Suppressor macrophage treated with lipopolysaccharide for 4 hours (primary cell): Measurements from ENCODE around the gene DGKQ.
"Not testable (repeated sequence)": the region's sequence is repeated elsewhere in the genome, so short reads cannot be mapped to it uniquely, and the experiment has no call there.

Source experiments
- DNase-seq: peaks from one replicate; pipeline ENCODE4 v3.0.0-alpha.2; 2020

Gene DGKQ

GRCh38 chr4:1010395-1011021 lies 37.1 kb upstream of the DGKQ start:
- peak; percentile 85 for DNase-seq

DNA sequence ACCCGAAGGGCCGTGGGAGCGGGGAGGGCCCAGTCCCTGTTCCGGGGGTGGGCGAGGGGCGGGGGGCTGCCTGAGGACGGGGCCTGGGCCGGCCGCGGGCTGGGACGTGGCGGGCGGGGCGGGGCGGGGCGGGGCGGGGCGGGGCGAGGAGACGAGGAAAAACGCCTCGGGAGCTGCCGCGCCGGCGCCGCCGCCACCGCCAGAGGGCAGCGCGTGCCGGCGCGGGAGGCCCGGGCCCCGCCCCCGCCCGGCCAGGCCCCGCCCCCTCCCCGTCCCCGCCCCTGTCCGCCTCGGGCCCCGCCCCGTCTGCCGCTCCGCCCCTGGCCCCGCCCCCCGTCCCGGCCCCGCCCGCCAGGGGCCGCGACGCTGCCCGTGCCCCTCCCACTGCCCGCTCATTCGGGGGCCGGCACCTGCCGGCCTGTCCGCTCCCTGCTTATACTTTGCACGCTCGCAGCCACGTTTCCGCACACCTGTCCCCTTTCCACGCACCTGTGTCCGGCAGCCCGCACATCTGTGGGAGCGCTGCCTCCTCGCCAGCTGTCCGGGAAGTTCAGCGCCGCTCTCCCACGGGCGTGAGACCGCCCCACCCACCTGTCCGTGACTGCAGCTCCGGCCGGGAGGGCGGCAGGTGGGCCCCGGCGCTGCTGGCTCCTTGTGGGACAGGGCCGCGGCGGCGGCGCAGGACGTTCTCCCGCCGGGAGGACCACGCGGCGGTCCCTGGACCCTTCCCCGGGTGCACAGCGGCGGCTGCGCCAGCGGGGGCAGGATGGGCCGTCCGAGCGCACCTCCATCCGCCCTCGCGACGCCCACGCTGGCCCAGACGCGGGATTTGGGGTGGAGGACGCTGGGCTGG lies 36.4 kb upstream of the DGKQ start:
- DNase-seq: peak; percentile 86

DNA sequence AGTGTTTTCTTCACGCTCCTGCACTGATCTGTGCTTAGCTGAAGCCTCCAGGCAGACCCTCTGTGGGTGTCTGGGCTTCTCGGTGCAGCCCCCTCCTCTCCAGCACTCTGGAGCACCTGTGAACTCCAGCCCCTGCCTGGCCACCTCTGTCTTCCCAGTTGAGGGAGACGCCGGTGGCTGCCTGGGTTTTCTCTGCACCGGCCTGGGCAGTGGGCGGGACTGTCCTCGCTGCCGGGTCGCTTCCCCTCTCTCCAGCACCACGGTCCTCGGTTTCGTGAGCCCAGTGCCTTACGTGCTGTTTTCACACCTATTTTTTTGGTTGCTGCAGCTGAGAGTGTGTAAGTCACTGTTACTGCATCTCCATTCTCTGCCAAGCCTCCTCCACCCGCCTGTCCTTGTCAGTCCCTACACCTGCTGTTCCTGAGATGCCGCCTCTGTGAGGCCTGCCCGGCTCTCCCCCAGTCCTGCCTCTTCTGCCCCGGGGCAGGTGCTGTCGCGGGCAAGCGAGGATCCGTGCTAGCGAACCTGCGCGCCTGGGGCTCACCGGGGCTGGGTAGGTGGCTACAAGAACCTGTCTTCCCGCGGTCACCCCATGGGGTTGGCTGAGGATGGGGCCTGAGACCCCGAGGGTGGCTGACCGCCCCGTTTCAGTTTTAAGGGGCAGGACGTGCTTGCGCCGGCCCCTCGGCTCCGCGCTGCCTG lies 35.6 kb upstream of the DGKQ start:
- DNase-seq: peak; percentile 14

DNA sequence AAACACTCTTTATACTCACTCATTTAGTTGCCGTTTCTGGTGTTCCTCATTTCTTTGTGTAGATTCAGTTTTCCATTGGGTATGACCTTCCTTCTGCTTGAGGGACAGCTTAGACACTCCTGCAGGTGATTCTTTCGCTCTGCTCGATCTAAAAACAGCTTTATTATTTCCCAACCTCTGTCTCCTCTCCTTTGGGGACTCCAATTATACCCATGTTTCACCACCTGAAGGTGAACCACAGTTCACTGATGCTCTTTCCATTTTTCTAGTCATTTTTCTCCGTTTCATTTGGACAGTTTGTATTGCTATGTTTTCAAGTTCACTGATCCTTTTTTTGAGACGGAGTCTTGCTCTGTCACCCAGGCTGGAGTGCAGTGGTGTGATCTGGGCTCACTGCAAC lies 33.5 kb upstream of the DGKQ start:
- DNase-seq: no peak

DNA sequence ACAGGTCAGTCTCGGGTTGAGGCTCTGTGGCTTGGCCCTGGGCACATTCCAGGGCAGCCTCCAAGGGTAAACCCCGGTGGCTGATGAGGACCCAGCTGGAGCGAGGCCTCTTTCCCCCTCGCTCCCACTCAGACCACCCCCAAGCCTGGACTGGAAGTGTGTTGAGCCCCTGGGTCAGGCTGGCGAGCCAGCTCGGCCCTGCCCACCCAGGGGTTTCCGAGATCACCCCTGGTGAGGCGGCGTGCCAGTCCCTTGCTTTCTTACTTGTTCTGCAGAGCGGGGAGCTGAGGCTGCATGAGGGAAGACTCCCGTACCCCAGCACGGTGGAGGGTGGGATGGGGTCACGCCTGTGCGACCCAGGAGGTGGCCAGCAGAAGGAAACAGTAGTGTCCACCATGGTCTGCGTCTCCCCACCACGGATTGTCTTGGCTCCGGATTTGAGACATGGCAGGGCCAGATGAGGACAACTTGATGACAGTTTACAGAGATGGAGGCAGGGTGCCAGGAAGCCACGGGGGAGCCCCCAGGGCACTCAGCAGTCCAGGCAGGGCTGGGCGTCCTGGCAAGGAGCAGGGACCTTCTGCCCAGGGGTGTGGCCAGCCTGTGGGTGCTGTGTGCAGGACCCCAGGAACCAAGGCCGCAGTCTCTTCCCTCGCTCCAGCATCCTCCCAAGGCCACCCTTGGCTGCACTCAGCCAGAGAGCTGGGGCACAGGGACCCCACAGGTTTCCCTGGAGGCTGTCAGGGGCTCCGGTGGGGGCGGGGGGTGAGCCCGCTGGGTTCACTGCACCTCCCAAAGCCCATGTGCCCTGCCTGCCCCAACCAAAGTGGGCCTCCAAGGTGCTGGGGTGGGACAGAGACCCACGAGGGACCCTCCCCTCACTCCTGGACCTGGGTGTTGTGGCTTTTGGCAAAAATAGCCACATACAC lies 31.5 kb upstream of the DGKQ start:
- DNase-seq: no peak

GRCh38 chr4:1004071-1004418 lies 30.7 kb upstream of the DGKQ start:
- DNase-seq: no peak

GRCh38 chr4:1003271-1004070 lies 30.1 kb upstream of the DGKQ start:
- no peak for DNase-seq

GRCh38 chr4:1002631-1003251 lies 29.4 kb upstream of the DGKQ start:
- no peak for DNase-seq

GRCh38 chr4:1002131-1002630 lies 28.8 kb upstream of the DGKQ start:
- DNase-seq: peak; percentile 19

GRCh38 chr4:1001561-1002130 lies 28.3 kb upstream of the DGKQ start:
- no peak for DNase-seq

DNA sequence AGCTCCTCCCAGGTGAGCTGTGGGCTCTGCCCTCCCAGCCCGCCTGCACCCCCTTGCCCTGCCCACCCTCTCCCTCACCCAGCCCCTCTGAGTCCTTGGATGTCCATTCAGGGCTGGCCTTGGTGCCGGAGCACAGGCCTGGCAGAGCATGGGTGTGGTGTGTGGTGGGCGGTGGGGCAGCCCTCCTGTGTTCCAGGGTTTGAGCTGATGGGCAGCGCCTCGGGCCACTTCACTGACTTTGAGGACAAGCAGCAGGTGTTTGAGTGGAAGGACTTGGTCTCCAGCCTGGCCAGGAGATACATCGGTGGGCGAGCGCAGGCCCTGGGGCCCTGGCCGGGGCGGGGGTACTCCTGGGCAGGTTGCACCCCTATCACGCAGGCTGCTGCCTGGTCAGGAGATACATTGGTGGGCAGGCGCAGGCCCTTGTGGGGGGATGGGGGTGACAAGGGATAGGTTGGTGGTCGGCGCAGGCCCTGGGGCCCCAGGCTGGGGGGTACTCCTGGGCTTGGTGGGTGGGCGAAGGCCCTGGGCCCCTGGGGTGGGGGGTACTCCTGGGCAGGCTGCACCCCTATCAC lies 27.4 kb upstream of the DGKQ start:
- DNase-seq: no peak

DNA sequence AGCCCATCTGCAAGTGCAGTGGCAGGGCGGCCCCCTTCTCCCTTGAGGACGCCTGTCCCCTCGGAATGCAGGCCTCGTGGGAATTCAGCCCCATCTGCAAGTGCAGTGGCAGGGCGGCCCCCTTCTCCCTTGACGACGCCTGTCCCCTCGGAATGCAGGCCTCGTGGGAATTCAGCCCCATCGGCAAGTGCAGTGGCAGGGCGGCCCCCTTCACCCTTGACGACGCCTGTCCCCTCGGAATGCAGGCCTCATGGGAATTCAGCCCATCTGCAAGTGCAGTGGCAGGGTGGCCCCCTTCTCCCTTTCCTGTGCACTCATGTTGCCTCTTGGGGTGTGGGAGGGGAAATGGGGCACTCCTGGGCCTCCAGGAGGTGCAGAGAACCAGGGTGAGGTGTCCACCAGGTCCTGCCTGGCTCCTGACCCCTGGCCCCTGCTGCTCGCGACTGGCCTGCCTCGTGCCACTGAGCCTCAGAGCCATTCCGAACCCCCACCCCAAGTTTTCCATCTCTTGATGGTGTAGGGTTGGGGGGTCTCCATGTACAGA lies 26.6 kb upstream of the DGKQ start:
- no peak for DNase-seq

DNA sequence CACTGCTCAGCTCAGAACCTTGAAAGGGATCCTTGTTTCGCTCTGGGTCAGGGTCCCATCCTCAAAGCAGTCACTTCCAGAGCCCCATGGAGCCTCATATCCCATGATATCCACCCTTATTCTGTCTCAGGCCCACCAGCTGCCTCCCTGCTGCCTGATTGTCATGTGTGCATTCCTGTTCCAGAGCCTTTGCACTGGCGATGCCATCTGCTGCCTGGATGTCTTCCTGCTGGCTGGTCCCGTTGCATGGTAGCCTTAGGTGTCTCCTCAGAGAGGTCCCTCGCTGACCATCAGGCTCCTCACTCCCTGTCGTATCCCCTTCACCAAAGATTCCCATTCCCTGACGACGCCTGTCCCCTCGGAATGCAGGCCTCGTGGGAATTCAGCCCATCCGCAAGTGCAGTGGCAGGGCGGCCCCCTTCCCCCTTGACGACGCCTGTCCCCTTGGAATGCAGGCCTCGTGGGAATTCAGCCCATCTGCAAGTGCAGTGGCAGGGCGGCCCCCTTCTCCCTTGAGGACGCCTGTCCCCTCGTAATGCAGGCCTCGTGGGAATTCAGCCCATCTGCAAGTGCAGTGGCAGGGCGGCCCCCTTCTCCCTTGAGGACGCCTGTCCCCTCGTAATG lies 26.0 kb upstream of the DGKQ start:
- DNase-seq: not testable (repeated sequence)

- no peak for DNase-seq
These were observed 24.8 kb upstream of the DGKQ start for GRCh38 chr4:998096-998691.

- no peak for DNase-seq
These were observed 24.2 kb upstream of the DGKQ start for GRCh38 chr4:997375-998071.

DNA sequence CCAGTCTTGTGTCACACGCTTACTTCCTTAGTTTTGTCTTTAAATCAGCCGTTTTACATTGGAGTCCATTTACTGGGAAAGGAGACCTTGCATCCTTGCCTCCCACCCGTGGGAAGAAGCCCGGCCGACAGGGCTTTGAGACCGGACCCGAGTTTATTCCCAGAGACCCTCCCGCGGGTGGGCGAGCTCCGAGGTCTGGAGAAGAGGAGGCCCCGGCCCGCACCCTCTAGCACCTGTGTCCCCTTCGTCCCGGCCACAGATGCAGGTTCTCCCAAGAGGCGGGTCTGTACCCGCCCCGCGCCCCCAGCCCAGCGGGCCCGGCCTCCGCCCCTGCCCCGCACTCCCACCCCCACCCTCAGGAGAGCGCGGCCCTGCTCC lies 23.6 kb upstream of the DGKQ start:
- no peak for DNase-seq

DNA sequence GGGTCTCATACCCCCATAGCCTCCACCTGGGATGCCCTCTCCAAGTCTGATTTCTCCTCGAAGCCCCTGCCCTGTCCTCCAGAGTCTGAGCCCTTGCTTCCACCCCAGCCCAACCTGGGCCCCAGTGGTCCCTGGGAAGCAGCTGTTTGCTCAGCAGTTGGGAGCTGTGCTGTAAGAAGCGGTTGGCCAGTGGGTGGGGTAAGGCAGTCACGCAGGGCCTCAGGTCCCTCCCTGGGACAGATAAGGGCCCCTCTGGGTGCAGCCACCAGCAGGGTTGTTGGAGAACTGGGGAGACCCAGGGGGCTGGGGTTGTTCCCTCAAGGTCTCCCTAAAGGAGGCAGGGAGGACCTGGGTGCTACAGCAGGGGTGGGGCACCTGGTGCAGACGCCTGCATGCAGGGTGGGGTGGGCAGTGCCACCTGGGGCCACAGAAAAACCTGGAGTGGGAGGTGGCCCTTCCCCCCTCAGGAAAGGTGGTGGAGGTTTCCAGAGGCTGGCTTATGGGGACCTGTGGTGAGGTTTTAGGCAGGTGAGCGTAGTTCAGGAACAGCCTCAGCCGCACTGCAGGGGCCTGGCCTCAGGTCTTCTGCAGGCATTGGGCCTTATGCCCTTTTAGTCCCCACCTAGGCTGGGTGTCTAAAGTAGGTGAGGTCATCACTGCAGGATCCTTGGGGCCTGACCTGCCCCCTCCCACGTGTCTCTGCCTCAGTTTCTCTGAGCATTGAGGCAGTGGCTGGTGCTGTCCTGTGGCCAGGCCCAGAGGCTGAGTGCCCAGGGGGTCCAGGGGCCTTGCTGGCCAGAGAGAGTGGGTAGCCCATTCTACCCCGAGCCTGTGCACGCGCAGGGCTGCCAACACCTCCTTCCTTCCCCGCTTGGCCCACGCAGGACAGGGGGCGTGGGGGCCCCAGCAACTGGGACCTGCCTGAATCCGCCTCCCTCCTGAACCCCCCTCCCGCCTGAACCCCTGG lies 22.9 kb upstream of the DGKQ start:
- no peak for DNase-seq
